SJCRH30 (cell line): Measurements from ENCODE around the gene MAPK11. TPM values are rescaled to one million over a fixed set of nuclear protein-coding genes. Genes with fewer than 3 reads are reported as not detected.
"Not testable (repeated sequence)": the region's sequence is repeated elsewhere in the genome, so short reads cannot be mapped to it uniquely, and the experiment has no call there.

Source experiments
- DNase-seq, 2 experiments: peaks; one replicate each; pipeline ENCODE4 v3.0.0-alpha.2; 2015 to 2020
- H3K27ac ChIP-seq: fragments of 250-450 bp; sonication (Bioruptor Pico); 2 replicates; pipeline ENCODE4 v1.5.1; 2020; ENCODE audit warnings: mild to moderate bottlenecking, moderate library complexity
- H3K27me3 ChIP-seq: fragments of 250-450 bp; sonication (Bioruptor Pico); 2 replicates; pipeline ENCODE4 v1.5.1; 2020; ENCODE audit warnings: mild to moderate bottlenecking, moderate library complexity
- H3K36me3 ChIP-seq: fragments of 250-450 bp; sonication (Bioruptor Pico); 2 replicates; pipeline ENCODE4 v1.5.1; 2020; ENCODE audit warnings: mild to moderate bottlenecking, moderate library complexity
- H3K4me1 ChIP-seq: fragments of 250-450 bp; sonication (Bioruptor Pico); 2 replicates; pipeline ENCODE4 v1.5.1; 2020; ENCODE audit warnings: mild to moderate bottlenecking, moderate library complexity
- H3K4me3 ChIP-seq: fragments of 250-450 bp; sonication (Bioruptor Pico); 2 replicates; pipeline ENCODE4 v1.5.1; 2020; ENCODE audit warnings: mild to moderate bottlenecking, moderate library complexity
- H3K9me3 ChIP-seq: fragments of 250-450 bp; sonication (Bioruptor Pico); replicated peaks from 2 replicates; pipeline ENCODE4 v1.5.1; 2020; ENCODE audit warnings: mild to moderate bottlenecking, moderate library complexity
- total RNA-seq: library from RNA; depleted of rRNA; stranded (reverse); fragments of >200 nt; shearing (Covaris generic); gene quantifications from 2 replicates; pipeline ENCODE4 v1.2.3, GENCODE V29; 2014

Gene MAPK11
- total RNA-seq, 1 experiment from 2014 or later, result 4.2 TPM

DNA sequence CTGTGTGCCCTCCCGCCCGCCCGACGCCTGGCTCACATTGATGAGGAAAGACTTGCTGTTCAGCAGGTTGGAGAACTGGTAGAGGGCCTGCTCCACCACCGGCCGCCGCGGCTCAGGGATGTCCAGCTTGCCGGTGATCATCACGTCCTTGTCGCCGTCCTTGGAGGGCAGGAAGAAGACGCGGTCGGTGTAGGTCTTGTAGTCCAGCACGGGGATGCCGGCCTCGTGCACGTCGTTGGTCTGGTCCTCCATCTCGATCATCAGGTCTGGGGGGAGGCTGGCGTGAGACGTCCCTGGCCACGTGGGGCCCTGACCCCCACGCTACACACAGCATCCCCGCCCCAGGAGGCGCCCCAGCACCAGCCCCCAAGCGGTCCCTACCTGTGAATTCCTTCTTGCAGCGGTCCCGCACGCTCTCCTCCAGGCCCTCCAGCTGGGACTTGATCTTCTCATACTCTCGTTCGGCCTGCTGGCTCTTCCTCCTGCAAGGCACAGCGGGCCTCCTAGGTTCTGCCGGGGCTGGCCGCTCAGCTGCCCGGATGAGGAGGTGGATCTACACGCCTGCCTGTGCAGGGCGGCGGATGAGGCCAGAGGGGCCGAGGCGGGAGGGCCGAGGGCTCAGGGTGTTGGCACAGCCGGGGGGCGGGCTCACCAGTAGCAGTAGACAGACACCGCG lies 10.7 kb upstream of the MAPK11 start:
- Histone ChIP-seq H3K4me1 (no peaks in the 10 kb centered on the region), H3K4me3 (no peak overlapping the region), H3K36me3 (peaks cover 84% of the 10 kb centered on the region), H3K27ac (no peak overlapping the region), H3K27me3 (no peaks in the 10 kb centered on the region), H3K9me3 (no peaks in the 10 kb centered on the region)
- DNase-seq, result no peak

DNA sequence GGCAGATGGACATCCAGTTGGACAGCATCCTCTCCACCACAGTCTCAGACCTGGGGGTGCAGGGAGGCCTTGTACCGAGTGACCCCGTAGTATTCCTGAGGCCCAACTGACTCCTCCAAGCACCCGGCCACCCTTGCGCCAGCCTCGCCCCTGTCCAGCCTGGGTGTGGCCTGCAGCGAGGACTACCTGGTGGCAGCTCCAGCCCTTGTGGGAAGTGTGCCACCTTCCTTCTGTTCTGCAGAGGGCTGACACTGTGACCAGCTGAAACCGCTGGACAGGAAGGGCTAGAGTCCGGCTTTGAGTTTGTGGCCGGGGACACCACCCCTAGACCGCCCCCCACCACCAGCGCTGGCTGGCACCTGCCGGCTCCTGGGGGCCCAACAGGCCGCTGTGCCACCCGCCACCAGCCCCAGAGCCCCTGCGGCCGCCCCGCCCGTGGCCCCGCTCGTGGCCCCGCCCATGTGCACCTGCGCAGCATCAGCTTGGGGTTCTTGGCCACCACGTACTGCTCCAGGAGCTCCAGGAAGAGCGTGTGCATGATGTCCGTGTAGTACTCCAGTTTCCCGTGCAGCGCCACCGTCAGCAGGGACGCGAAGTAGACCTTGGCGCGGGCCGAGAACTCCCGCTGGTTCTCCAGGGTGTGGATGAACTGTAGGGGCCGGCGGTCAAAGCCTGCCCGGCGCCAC lies 10.0 kb upstream of the MAPK11 start:
- Histone ChIP-seq H3K27ac (no peak overlapping the region), H3K27me3 (no peaks in the 10 kb centered on the region), H3K36me3 (peaks cover 88% of the 10 kb centered on the region), H3K4me3 (no peak overlapping the region), H3K4me1 (no peaks in the 10 kb centered on the region), H3K9me3 (no peaks in the 10 kb centered on the region)
- no peak for DNase-seq

DNA sequence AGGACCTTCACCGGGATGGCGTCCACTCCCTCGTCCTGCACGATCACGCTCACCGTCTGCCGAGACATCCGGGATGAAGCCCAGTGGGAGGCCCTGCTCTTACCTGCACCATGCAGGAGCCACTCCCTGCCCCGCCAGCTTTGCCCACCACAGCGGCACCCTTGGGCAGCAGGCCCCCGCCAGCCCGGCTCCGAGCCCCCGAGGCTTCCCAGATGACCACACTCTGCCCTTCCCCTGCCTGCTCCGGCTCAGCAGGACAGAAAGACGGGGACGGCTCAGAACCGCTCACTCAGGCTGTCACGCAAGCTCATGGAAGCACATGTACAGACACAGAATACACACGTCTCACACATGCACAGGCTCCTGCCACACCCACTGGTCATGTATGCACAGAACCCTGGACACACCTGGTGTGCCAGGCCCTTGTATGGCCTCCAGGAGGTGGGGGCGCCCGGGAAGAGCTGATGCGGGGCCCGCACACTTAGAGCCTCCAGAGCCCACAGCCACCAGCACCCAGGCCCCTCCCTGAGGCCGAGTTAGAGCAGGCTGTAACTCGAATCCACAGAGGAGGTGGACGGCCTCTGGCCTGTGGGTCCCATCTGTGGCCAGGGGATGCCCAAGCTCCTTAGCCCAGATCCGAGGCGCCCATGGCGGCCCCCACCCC lies 8.9 kb upstream of the MAPK11 start:
- Histone ChIP-seq H3K27me3 (no peaks in the 10 kb centered on the region), H3K27ac (no peak overlapping the region), H3K4me1 (no peaks in the 10 kb centered on the region), H3K36me3 (peaks cover 86% of the 10 kb centered on the region), H3K4me3 (no peak overlapping the region), H3K9me3 (no peaks in the 10 kb centered on the region)
- DNase-seq, result no peak

DNA sequence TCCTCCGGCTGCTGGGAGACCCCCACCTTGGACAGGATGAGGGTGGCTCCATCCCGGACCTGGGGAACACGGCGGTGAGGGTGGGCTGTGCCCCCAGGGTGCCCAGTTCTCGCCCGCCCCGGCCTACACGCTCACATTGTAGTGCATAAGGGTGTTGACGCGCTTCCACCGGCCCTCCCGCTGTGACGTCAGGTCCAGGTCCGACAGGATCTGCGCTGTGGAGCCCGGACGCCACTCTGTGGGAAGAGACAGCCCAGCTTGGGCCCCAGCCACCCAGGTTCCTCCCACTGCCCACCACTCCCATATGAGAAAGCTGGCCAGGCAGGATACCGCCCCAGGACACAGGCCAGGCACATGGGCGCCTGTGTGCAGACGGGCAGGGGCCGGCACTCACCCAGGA lies 8.3 kb upstream of the MAPK11 start:
- H3K36me3 ChIP-seq, result peaks cover 82% of the 10 kb centered on the region
- no peaks in the 10 kb centered on the region for H3K27me3 ChIP-seq
- no peak for DNase-seq
- no peak overlapping the region for H3K4me3 ChIP-seq
- H3K27ac ChIP-seq, result no peak overlapping the region
- no peaks in the 10 kb centered on the region for H3K9me3 ChIP-seq
- H3K4me1 ChIP-seq, result no peaks in the 10 kb centered on the region

DNA sequence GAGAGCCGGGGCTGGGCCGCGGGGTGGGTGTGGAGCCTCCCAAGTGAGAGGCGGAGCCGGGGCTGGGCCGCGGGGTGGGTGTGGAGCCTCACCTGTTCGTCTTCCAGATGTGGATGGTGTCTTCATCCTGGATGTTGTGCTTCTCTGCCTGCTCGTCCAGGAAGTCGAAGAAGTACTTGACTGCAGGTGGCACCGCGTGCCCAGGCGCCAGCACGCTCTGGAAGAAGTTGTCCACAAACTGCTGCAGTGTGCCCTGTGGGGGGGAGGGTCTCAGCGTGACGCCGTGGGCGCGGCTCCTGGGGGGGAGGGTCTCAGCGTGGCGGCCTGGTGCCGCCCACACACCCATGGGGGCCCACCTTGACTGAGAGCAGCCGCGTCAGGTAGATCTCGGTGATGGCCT lies 7.6 kb upstream of the MAPK11 start:
- no peak for DNase-seq
- H3K4me3 ChIP-seq, result no peak overlapping the region
- no peaks in the 10 kb centered on the region for H3K27me3 ChIP-seq
- peaks cover 76% of the 10 kb centered on the region for H3K36me3 ChIP-seq
- no peak overlapping the region for H3K27ac ChIP-seq
- no peaks in the 10 kb centered on the region; the same call in 1 of the 2 replicates for H3K4me1 ChIP-seq
- no peaks in the 10 kb centered on the region for H3K9me3 ChIP-seq

DNA sequence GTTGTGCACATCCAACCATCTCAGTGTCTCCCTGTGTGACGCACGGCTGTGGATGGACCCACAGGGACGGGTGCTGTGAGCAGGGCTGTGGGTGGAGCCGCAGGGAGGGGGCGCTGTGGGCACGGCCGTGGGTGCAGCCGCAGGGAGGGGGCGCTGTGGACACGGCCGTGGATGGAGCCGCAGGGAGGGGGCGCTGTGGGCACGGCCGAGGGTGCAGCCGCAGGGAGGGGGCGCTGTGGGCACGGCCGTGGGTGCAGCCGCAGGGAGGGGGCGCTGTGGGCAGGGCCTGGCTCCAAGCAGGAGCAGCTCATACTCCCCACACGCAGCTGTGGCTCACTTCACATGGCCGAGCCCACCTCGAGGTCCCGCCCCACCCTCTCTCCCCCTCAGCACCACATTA lies 6.0 kb upstream of the MAPK11 start:
- H3K27me3 ChIP-seq, result no peaks in the 10 kb centered on the region
- H3K4me1 ChIP-seq, result peaks cover 7% of the 10 kb centered on the region
- peak; percentile 45 to 48 for DNase-seq
- no peak overlapping the region for H3K27ac ChIP-seq
- peaks cover 60% of the 10 kb centered on the region for H3K36me3 ChIP-seq
- H3K4me3 ChIP-seq, result no peak overlapping the region
- no peaks in the 10 kb centered on the region for H3K9me3 ChIP-seq

DNA sequence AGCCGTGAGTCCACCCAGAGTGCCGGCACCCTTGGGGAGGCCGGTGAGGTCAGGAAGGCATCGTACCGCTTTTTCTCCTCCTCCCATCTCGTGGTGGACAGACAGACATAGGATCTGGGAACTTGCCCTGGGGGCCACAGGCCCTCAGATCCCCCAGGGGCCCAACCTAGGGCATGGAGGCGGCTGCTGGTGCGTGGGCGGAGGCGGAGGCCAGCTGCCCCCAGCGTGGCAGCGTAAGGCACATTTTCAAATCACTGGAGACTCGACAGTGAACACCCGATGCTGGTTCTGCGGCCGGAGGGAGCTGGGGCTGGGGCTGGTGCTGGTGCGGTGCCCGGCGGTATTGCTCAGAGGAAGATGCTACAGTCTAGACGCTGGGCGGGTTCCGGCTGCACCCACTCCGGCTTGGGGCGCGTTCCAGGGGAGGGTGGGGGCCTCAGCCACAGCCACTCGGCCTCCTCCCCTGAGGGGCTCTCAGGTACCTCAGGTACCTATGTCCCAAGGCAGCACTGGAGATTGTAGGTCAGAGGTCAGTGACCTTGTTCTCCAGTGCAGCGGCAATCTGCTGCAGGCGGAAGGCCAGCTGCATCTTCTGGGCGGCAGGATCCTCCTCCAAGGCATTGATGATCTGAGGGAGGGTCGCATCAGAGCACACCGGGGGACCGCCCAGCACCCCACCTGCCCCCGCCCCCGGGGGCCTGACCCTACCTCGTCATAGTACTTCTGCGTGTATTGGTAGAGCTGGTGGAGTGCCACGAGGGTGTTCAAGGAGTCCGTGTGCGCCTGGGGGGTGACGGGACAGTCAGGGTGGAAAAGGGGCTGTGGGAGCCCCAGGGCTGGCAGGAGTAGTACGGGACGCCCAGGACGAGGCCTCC lies 5.2 kb upstream of the MAPK11 start:
- no peaks in the 10 kb centered on the region for H3K9me3 ChIP-seq
- H3K36me3 ChIP-seq, result peaks cover 55% of the 10 kb centered on the region
- no peak overlapping the region for H3K4me3 ChIP-seq
- no peaks in the 10 kb centered on the region for H3K27me3 ChIP-seq
- H3K27ac ChIP-seq, result no peak overlapping the region
- DNase-seq, result no peak
- H3K4me1 ChIP-seq, result peaks cover 10% of the 10 kb centered on the region

DNA sequence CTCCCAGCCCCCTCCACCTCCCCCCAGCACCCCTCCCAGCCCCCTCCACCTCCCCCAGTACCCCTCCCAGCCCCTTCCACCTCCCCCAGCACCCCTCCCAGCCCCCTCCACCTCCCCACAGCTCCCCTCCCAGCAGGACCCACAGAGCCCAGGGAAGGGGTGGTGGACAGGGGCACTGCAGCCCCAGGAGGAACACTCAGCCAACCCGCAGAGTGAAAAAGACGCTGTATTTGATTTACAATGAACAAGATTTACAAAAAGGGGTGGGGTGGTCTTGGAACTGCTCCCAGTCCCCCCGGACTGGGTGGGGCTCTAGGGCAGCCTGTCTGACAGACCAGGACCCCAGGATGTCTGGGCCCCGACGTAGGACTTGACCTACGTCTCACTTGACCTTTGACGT lies 4.6 kb upstream of the MAPK11 start:
- no peaks in the 10 kb centered on the region for H3K27me3 ChIP-seq
- DNase-seq, result no peak
- H3K27ac ChIP-seq, result no peak overlapping the region
- no peaks in the 10 kb centered on the region for H3K9me3 ChIP-seq
- H3K36me3 ChIP-seq, result peaks cover 50% of the 10 kb centered on the region
- H3K4me1 ChIP-seq, result peaks cover 10% of the 10 kb centered on the region
- no peak overlapping the region for H3K4me3 ChIP-seq

DNA sequence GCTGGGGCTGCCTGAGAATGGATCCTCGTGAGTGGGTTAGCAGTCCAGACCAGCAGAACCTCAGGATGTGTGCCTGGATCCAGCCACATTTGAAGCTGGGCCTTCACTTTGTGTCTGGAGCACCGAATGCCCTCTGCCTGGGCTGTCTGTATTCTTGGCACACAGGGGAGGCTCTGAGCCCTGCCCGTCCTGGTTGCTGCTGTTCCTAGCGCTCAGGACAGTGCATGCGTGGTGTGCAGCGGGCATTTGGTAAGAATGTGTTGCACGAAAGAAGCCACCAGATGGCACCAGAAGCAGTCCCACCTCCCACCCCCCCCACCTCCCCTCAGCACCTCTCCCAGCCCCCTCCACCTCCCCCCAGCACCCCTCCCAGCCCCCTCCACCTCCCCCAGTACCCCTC lies 4.1 kb upstream of the MAPK11 start:
- H3K9me3 ChIP-seq, result no peaks in the 10 kb centered on the region
- H3K4me1 ChIP-seq, result peaks cover 15% of the 10 kb centered on the region
- peaks cover 46% of the 10 kb centered on the region for H3K36me3 ChIP-seq
- no peaks in the 10 kb centered on the region for H3K27me3 ChIP-seq
- no peak overlapping the region for H3K27ac ChIP-seq
- DNase-seq, result peak; percentile 50 to 70
- H3K4me3 ChIP-seq, result no peak overlapping the region

DNA sequence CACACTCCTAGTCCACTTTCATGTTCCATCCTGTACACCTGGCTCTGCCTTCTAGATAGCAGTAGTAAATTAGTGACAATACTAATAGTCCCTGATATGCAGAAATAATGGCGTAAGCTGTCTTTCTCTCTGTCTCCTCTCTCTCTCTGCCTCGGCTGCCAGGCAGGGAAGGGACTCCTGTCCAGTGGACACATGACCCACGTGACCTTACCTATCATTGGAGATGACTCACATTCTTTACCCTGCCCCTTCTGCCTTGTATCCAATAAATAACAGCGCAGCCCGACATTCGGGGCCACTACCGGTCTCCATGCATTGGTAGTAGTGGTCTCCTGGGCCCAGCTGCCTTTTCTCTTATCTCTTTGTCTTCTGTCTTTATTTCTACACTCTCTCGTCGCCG lies 3.6 kb upstream of the MAPK11 start:
- not testable (repeated sequence) for H3K9me3 ChIP-seq, DNase-seq, H3K27me3 ChIP-seq, H3K27ac ChIP-seq, H3K4me3 ChIP-seq
- Histone ChIP-seq H3K36me3 (peaks cover 41% of the 10 kb centered on the region), H3K4me1 (peaks cover 17% of the 10 kb centered on the region)

DNA sequence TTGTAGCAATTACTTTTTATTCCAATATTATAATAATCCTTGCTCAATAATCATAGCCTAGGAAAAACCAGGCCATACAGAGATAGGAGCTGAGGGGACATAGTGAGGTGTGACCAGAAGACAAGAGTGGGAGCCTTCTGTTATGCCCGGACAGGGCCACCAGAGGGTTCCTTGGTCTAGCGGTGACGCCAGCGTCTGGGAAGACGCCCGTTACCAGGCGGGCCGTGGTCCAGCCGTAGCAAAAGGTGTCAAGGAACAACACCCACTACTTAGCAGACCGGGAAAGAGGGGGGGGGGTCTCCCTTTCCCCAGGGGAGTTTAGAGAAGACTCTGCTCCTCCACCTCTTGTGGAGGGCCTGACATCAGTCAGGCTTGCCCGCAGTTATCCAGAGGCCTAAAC lies 3.2 kb upstream of the MAPK11 start:
- not testable (repeated sequence) for H3K27me3 ChIP-seq, H3K9me3 ChIP-seq, H3K4me3 ChIP-seq, DNase-seq, H3K27ac ChIP-seq
- H3K36me3 ChIP-seq, result peaks cover 36% of the 10 kb centered on the region
- peaks cover 17% of the 10 kb centered on the region for H3K4me1 ChIP-seq

DNA sequence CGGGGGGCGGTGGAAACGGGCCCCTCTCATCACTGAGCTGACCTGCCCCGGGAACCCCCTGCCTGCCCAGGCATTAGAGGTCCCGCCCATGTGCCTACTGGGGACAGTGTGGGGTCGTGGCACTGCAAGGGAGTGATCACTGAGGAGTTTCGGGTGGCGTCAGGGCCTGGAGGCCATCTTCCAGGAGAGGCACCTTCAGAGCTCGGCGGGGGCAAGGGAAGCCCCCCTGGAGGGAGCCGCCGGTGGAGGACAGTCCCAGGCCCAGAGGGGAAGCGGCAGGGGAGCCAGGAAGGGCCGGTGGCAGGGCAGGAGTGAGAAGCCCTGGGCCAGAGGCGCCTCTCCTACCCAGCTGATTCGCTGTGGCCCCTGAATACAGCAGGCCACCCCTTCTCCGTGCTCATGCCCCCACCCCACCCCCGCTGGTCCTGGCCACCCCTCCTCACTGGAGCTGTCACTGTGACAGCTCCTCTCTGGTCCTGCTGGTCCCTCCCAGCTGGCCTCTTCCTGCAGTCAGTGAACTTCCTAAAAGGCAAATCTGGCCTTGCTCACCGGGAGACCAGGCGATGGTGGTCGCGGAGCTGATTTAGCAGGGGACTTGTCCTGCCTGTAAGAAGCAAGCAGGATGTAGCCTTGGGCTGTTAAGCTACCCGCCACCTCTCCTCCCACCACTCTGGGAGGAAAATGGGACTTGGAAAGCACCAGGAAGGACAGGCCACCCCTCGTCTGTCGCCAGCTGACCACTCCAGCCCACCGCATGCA lies 2.0 kb upstream of the MAPK11 start:
- Histone ChIP-seq H3K27me3 (no peaks in the 10 kb centered on the region), H3K4me3 (no peak overlapping the region), H3K4me1 (peaks cover 17% of the 10 kb centered on the region), H3K27ac (no peak overlapping the region), H3K9me3 (no peaks in the 10 kb centered on the region), H3K36me3 (peaks cover 25% of the 10 kb centered on the region)
- DNase-seq, result peak; percentile 61 to 67

DNA sequence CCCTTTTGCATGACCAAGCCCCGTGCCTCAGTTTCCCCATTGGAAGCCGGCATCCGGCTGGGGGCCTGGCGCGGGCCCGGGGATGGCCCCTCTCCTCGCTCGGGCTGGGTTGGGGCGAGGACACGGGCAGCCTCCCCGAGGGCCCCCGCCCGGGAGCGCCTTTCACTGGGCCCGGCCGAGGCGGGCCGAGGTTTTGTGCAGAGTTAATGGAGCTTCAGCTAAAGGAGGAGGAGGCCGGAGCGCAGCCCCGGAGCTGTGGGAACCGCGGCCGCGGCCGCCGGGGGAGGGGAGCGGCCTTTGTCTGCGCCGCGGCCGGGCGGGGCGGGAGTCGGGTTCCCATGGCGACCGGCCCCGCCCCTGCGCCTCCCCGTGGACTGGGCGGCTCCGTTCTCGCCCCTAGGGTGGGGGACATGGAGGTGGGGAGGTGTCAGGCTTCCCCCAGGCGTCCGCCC lies 1.4 kb upstream of the MAPK11 start:
- Histone ChIP-seq H3K27ac (no peak overlapping the region), H3K9me3 (no peaks in the 10 kb centered on the region), H3K27me3 (no peaks in the 10 kb centered on the region), H3K4me3 (peak overlapping the region; percentile 22), H3K36me3 (peaks cover 18% of the 10 kb centered on the region), H3K4me1 (peaks cover 17% of the 10 kb centered on the region)
- DNase-seq, result peak; percentile 90 to 91
